OCI-LY7 (cell line): Measurements from ENCODE around the gene MFN1. TPM values are rescaled to one million over a fixed set of nuclear protein-coding genes. Genes with fewer than 3 reads are reported as not detected.

Experiments used
- BruUV-seq: library from RNA; stranded (reverse); fragments of 400-500 nt; replicated peaks from 2 replicates; lab custom pipeline; 2021; lab: Mats Ljungman, UMichigan
- CTCF ChIA-PET: fragments of 300-600 bp; sonication (Branson Sonifier 250); formaldehyde crosslinking; loops from one replicate; lab custom pipeline; 2022; ENCODE audit warnings: antibody characterized with exemption; ENCODE audit not compliant: unreplicated experiment; lab: Charles Lee
- POLR2A ChIA-PET: fragments of 300-600 bp; sonication (Branson Sonifier 250); formaldehyde crosslinking; loops from one replicate; lab custom pipeline; 2022; ENCODE audit warnings: antibody characterized with exemption; lab: Charles Lee
- DNase-seq: peaks from one replicate; pipeline ENCODE4 v3.0.0-alpha.2; 2015; ENCODE audit warnings: low spot score
- H2AFZ ChIP-seq: fragments of 200-600 bp; sonication (generic), shearing (Covaris generic); 2 replicates; pipeline ENCODE4 v1.6.1; 2014; ENCODE audit warnings: mild to moderate bottlenecking, antibody characterized with exemption, low read length, moderate library complexity
- H3K27ac ChIP-seq: fragments of 200-600 bp; sonication (generic); 2 replicates; pipeline ENCODE4 v1.5.1; 2014; ENCODE audit warnings: mixed run types, low read depth, mild to moderate bottlenecking, moderate library complexity, low read length, inconsistent platforms; ENCODE audit not compliant: poor library complexity, severe bottlenecking
- H3K36me3 ChIP-seq: fragments of 200-600 bp; sonication (generic); 2 replicates; pipeline ENCODE4 v1.6.1; 2014; ENCODE audit warnings: mild to moderate bottlenecking, antibody characterized with exemption, low read length, moderate library complexity, mixed read lengths; ENCODE audit not compliant: insufficient read depth
- H3K4me1 ChIP-seq: fragments of 200-600 bp; sonication (generic); 2 replicates; pipeline ENCODE4 v1.5.1; 2014; ENCODE audit warnings: mild to moderate bottlenecking, low read length; ENCODE audit not compliant: insufficient read depth, poor library complexity, severe bottlenecking
- H3K4me2 ChIP-seq: fragments of 200-600 bp; sonication (generic); 2 replicates; pipeline ENCODE4 v1.6.1; 2014; ENCODE audit warnings: mild to moderate bottlenecking, low read length
- H3K4me3 ChIP-seq: fragments of 200-600 bp; sonication (generic); 2 replicates; pipeline ENCODE4 v1.5.1; 2014; ENCODE audit warnings: mild to moderate bottlenecking, low read depth, low read length; ENCODE audit not compliant: poor library complexity, severe bottlenecking
- H3K79me2 ChIP-seq: fragments of 200-600 bp; sonication (generic); 2 replicates; pipeline ENCODE4 v1.6.1; 2016; ENCODE audit warnings: low read depth, mild to moderate bottlenecking, low read length, moderate library complexity, mixed read lengths; ENCODE audit not compliant: insufficient read depth
- H3K9me2 ChIP-seq: fragments of 200-600 bp; sonication (generic); 2 replicates; pipeline ENCODE4 v1.6.1; 2016; ENCODE audit warnings: mild to moderate bottlenecking, low read length, mixed read lengths; ENCODE audit not compliant: insufficient read depth
- H3K9me3 ChIP-seq: fragments of 200-600 bp; sonication (generic); 2 replicates; pipeline ENCODE4 v1.6.1; 2014; ENCODE audit warnings: mild to moderate bottlenecking, mixed run types, low read length, mixed read lengths
- H4K20me1 ChIP-seq: fragments of 200-600 bp; sonication (generic); 2 replicates; pipeline ENCODE4 v1.6.1; 2014; ENCODE audit warnings: mild to moderate bottlenecking, antibody characterized with exemption, low read length, moderate library complexity, mixed read lengths; ENCODE audit not compliant: insufficient read depth
- EZH2phosphoT487 ChIP-seq: fragments of 200-600 bp; sonication (generic); IDR thresholded peaks from 2 replicates; pipeline ENCODE4 v1.6.1; 2018; ENCODE audit warnings: low read depth, borderline replicate concordance, mild to moderate bottlenecking, mixed run types, antibody characterized with exemption, low read length, moderate library complexity, mixed read lengths
- intact Hi-C: fragments of 100-400 bp; cut with micrococcal nuclease; formaldehyde crosslinking; loops from one replicate; pipeline ENCODE4 v1.10.0; 2022; ENCODE audit not compliant: unreplicated experiment
- total RNA-seq, 2 experiments: library from RNA; depleted of rRNA in 1 of 2; stranded (reverse); fragments of >200 nt in 1 of 2; shearing (Covaris generic) in 1 of 2; gene quantifications; 2 replicates each; pipeline ENCODE4 v1.2.3, GENCODE V29; 2014 to 2022
- TF ChIP-seq, protein P1 (sequence below): fragments of 200-600 bp; sonication (generic); conservative IDR thresholded peaks from 2 replicates; pipeline ENCODE4 v1.5.1; 2014; ENCODE audit warnings: mild to moderate bottlenecking, antibody characterized with exemption, low read length, moderate library complexity, mixed read lengths

The MFN1 gene
- total RNA-seq, 2 experiments from 2014 or later: 23.0 to 41.8 TPM

DNA sequence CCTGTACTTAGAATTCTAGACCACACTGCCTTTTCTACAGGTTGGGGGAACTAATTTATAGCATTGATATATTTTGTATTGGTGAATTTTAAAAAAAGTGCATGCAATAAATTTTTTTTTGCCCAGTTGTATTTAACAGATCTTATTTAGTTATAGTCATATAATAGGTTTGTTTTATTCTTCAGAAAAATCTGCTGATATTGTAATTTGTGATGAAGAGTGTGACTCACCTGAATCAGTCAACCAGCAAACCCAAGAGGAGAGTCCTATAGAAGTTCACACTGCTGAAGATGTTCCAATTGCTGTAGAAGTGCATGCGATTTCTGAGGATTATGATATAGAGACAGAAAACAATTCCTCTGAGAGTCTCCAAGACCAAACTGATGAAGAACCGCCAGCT, 14.4 kb upstream of the MFN1 start:
- no peaks in the 10 kb centered on the region for H3K4me1 ChIP-seq
- no peak overlapping the region for H3K4me3 ChIP-seq
- DNase-seq: no peak
- no peaks in the 10 kb centered on the region for H3K9me3 ChIP-seq
- intact Hi-C loops: no loop called here
- no peaks in the 10 kb centered on the region for H3K9me2 ChIP-seq
- ChIA-PET POLR2A (interaction anchor here (0.6 kb wide), 2 partner anchors 14 to 182 kb away, joined by 3 read pairs; no protein-coding TSS in a partner anchor), CTCF (no interaction called here)
- H3K79me2 ChIP-seq: peaks cover 59% of the 10 kb centered on the region
- H2AFZ ChIP-seq: no peak overlapping the region
- no peak overlapping the region for H3K27ac ChIP-seq
- no peak overlapping the region for H3K4me2 ChIP-seq
- TF ChIP-seq, protein P1, sequence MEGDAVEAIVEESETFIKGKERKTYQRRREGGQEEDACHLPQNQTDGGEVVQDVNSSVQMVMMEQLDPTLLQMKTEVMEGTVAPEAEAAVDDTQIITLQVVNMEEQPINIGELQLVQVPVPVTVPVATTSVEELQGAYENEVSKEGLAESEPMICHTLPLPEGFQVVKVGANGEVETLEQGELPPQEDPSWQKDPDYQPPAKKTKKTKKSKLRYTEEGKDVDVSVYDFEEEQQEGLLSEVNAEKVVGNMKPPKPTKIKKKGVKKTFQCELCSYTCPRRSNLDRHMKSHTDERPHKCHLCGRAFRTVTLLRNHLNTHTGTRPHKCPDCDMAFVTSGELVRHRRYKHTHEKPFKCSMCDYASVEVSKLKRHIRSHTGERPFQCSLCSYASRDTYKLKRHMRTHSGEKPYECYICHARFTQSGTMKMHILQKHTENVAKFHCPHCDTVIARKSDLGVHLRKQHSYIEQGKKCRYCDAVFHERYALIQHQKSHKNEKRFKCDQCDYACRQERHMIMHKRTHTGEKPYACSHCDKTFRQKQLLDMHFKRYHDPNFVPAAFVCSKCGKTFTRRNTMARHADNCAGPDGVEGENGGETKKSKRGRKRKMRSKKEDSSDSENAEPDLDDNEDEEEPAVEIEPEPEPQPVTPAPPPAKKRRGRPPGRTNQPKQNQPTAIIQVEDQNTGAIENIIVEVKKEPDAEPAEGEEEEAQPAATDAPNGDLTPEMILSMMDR: no peak
- TF ChIP-seq EZH2phosphoT487: no peak
- BruUV-seq: no TSS peak
- peaks cover 10% of the 10 kb centered on the region; the same call in 1 of the 2 replicates for H4K20me1 ChIP-seq
- H3K36me3 ChIP-seq: peaks cover 100% of the 10 kb centered on the region

- H3K79me2 ChIP-seq: peaks cover 39% of the 10 kb centered on the region
- BruUV-seq: no TSS peak
- H3K4me3 ChIP-seq: no peak overlapping the region
- peaks cover 91% of the 10 kb centered on the region for H3K36me3 ChIP-seq
- H3K4me2 ChIP-seq: no peak overlapping the region
- ChIA-PET POLR2A (interaction anchor here (0.9 to 1.3 kb wide), 2 partner anchors 12 to 15 kb away, joined by 3 to 6 read pairs; no protein-coding TSS in a partner anchor), CTCF (no interaction called here)
- peaks cover 10% of the 10 kb centered on the region; the same call in 1 of the 2 replicates for H4K20me1 ChIP-seq
- H3K27ac ChIP-seq: no peak overlapping the region
- no peak for DNase-seq
- no peak for TF ChIP-seq EZH2phosphoT487
- TF ChIP-seq, protein P1: no peak
- H2AFZ ChIP-seq: no peak overlapping the region
- intact Hi-C loops: no loop called here
- no peaks in the 10 kb centered on the region for H3K9me2 ChIP-seq
- H3K4me1 ChIP-seq: no peaks in the 10 kb centered on the region
- no peaks in the 10 kb centered on the region for H3K9me3 ChIP-seq
Measured at GRCh38 chr3:179336345-179336929, 11.1 kb upstream of the MFN1 start.
